PFSK-1 (cell line): ENCODE data around the gene GPR21. TPM values are rescaled to one million over a fixed set of nuclear protein-coding genes. Genes with fewer than 3 reads are reported as not detected.

Source experiments
- FOXP2 ChIP-seq: optimal IDR thresholded peaks from 2 replicates; pipeline ENCODE3; 2011; ENCODE audit warnings: borderline replicate concordance, control low read depth, inconsistent platforms; ENCODE audit not compliant: insufficient read depth; ENCODE audit errors: extremely low read length, extremely low read depth
- POLR2AphosphoS5 ChIP-seq: IDR thresholded peaks from 2 replicates; pipeline ENCODE4 v1.6.1; 2012; ENCODE audit warnings: low read depth, mild to moderate bottlenecking, control low read depth, low read length, moderate library complexity
- SIN3A ChIP-seq: IDR thresholded peaks from 2 replicates; pipeline ENCODE4 v1.6.1; 2012; ENCODE audit warnings: mild to moderate bottlenecking, low read length, moderate library complexity, borderline replicate concordance; ENCODE audit not compliant: insufficient read depth
- TAF1 ChIP-seq: IDR thresholded peaks from 2 replicates; pipeline ENCODE4 v1.6.1; 2012; ENCODE audit warnings: low read length, control low read depth, borderline replicate concordance; ENCODE audit not compliant: insufficient read depth
- polyA plus RNA-seq: library from polyadenylated mRNA; unstranded; fragments of >200 nt; gene quantifications from one replicate; pipeline ENCODE4 v1.2.1, GENCODE V29; 2012; ENCODE audit warnings: low read depth, missing spikeins; ENCODE audit not compliant: insufficient read length
- TF ChIP-seq, protein P1 (sequence below), 2 experiments: IDR thresholded peaks; 2 replicates each; pipeline versions ENCODE4 v1.6.1 to v1.8.0; 2011 to 2012; ENCODE audit warnings: low read depth in 2 of 2, low read length in 2 of 2, control low read depth in 1 of 2, inconsistent platforms in 1 of 2, mild to moderate bottlenecking in 1 of 2, moderate library complexity in 1 of 2; ENCODE audit not compliant: insufficient read depth in 1 of 2

Gene GPR21, protein sequence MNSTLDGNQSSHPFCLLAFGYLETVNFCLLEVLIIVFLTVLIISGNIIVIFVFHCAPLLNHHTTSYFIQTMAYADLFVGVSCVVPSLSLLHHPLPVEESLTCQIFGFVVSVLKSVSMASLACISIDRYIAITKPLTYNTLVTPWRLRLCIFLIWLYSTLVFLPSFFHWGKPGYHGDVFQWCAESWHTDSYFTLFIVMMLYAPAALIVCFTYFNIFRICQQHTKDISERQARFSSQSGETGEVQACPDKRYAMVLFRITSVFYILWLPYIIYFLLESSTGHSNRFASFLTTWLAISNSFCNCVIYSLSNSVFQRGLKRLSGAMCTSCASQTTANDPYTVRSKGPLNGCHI
- not detected for polyA plus RNA-seq

DNA sequence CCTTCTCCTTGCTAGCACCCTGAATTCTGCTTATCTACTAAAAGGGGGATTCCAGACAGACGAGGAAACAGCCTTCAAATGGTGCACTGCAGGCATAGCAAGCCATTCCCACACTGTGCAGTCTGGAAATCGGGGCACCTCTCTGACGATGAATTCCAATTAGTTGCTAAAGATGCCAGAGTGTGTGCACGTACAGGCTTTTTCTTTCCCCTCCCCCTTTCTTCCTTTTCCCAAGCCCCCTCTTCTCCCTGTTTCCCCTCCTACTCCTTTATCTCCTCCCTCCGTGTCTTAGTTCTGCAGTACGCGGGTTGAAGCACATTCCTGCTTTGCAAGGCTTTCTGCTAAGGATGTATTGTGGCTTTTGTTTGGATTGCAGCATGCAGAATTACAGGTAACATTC lies at the start of gene GPR21:
Gene GPR21 (plus strand): TSS at position 316 of the 400 bp plus-strand sequence. CDS start 900 bp downstream, outside the sequence.
- TF ChIP-seq FOXP2 (no peak), POLR2AphosphoS5 (no peak), SIN3A (no peak), TAF1 (no peak)
- TF ChIP-seq, protein P1, sequence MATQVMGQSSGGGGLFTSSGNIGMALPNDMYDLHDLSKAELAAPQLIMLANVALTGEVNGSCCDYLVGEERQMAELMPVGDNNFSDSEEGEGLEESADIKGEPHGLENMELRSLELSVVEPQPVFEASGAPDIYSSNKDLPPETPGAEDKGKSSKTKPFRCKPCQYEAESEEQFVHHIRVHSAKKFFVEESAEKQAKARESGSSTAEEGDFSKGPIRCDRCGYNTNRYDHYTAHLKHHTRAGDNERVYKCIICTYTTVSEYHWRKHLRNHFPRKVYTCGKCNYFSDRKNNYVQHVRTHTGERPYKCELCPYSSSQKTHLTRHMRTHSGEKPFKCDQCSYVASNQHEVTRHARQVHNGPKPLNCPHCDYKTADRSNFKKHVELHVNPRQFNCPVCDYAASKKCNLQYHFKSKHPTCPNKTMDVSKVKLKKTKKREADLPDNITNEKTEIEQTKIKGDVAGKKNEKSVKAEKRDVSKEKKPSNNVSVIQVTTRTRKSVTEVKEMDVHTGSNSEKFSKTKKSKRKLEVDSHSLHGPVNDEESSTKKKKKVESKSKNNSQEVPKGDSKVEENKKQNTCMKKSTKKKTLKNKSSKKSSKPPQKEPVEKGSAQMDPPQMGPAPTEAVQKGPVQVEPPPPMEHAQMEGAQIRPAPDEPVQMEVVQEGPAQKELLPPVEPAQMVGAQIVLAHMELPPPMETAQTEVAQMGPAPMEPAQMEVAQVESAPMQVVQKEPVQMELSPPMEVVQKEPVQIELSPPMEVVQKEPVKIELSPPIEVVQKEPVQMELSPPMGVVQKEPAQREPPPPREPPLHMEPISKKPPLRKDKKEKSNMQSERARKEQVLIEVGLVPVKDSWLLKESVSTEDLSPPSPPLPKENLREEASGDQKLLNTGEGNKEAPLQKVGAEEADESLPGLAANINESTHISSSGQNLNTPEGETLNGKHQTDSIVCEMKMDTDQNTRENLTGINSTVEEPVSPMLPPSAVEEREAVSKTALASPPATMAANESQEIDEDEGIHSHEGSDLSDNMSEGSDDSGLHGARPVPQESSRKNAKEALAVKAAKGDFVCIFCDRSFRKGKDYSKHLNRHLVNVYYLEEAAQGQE (IDR thresholded peaks at IDR 0.05; ENCODE audit: insufficient read depth in 1 of 2, low read depth in 2 of 2, low read length in 2 of 2), result no peak

DNA sequence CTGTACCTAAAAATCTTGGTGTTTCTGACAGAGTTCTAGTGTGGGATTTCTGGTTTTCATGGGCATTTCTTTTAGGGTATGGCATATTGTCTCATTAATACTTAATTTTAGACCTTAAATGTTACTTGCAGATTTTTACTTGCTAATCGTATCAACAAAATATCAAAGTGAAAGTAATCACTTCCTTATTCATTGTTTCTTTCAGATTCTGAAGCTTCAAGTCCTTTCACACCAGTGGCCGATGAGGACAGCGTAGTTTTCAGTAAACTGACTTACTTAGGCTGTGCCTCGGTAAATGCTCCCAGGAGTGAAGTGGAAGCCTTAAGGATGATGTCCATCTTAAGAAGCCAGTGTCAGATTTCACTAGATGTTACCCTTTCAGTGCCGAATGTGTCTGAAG lies 47.5 kb upstream of the GPR21 start:
- TF ChIP-seq, protein P1 (IDR thresholded peaks at IDR 0.05; ENCODE audit: insufficient read depth in 1 of 2, low read depth in 2 of 2, low read length in 2 of 2), result no peak
- no peak for TF ChIP-seq TAF1
- no peak for TF ChIP-seq POLR2AphosphoS5
- no peak for TF ChIP-seq FOXP2
- TF ChIP-seq SIN3A, result no peak

DNA sequence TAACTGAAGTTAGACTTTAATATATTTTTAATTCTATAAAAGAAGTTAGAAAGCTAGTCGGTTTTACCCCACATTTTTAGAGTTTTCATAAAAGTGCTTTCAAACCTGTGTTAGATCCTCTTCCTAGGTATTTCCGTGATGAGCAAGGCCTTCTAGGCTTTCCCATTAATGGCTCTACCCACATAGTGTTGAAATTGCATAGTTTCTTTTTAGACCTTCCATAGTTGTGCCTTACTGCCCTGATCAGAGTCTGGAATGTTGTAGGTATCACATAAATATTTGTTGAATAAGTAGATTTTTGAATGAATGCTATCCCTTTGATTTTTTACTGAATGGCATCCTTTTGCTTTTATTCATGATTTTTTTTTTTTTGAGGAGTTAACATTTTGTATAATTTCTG lies 45.3 kb upstream of the GPR21 start:
- TF ChIP-seq POLR2AphosphoS5 (no peak), TAF1 (no peak)

DNA sequence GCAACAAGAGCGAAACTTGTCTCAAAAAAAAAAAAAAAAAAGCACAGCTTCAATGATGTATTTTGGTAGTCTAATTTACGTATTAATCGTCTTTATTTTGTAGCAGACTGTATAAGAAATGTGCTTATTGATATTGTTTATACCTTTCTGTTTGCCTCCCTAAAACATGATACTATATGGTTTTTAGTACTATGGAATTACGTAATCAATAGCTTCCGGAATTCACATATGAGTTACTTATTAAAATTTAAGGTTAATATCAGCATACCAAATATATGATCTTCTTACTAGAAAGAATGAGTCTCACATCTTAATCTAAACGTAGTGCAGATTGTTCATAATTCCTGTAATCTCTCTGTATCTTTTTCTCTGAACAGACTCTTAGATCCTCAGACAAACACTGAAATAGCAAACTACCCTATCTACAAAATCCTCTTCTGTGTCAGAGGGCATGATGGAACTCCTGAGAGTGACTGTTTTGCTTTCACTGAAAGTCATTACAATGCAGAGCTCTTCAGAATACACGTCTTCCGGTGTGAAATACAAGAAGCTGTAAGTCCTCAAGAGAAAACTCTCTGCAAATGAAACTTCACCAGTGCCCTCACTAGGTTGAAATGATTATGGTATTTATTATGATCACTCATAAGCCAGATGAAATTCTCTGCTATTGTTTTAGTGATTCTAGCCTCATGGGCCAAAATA lies 44.4 kb upstream of the GPR21 start:
- TF ChIP-seq, protein P1 (IDR thresholded peaks at IDR 0.05; ENCODE audit: insufficient read depth in 1 of 2, low read depth in 2 of 2, low read length in 2 of 2), result no peak
- no peak for TF ChIP-seq POLR2AphosphoS5
- no peak for TF ChIP-seq SIN3A
- no peak for TF ChIP-seq TAF1
- no peak for TF ChIP-seq FOXP2

DNA sequence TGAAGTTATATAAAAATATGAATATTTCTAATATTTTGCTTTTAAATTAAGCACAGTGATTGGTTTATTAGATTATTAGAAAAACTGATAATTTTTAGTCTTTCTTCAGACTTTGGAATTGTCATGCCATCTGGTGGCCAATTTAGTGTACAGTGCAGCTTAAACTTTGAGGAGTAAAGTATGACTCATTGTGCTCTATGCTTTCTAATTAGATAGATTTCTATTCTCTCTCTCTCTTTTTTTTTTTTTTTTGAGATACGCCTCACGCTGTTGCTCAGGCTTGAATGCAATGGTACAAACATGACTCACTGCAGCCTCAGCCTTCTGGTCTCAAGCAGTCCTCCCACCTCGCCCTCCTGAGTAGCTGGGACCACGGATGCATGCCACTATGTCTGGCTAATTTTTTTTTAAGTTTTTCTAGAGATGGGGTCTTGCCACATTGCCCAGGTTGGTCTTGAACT lies 42.1 kb upstream of the GPR21 start:
- TF ChIP-seq SIN3A, result no peak
- TF ChIP-seq POLR2AphosphoS5, result no peak
- TF ChIP-seq TAF1, result no peak
- TF ChIP-seq, protein P1 (IDR thresholded peaks at IDR 0.05; ENCODE audit: insufficient read depth in 1 of 2, low read depth in 2 of 2, low read length in 2 of 2), result no peak
- TF ChIP-seq FOXP2, result no peak
